Measurements from ENCODE around the gene POLR2M.
A peak's percentile ranks its signal among the peaks of the same experiment; 100 is the strongest.

POLR2M gene

DNA sequence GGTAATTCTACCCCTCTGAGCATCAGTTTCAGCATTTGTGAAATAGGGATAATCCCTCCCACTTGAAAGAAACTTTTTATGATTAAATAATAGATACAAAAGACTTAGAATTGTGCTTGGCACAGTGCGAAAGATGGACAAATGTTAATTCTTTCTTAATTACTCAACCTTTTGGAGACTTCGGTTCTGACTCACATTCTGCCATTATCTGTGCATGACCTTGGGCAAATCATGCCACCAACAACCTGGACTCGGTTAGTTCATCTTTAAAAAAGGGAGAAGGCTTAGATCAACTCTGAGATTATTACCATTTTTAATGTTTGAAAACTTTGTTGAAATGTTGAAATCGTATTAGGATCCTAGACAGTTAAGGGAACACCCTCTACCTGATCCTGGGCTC, 40.6 kb upstream of the POLR2M start:
- POLR2A ChIA-PET (ENCODE audit: low non-redundant PET), result no interaction called here
- CTCF ChIA-PET, result interaction anchor here (0.9 kb wide), 1 partner anchor 200 kb away, joined by 8 read pairs; no protein-coding TSS in a partner anchor
- no peak overlapping the region for H3K27ac ChIP-seq
- no peak for DNase-seq (ENCODE audit: low spot score)
- no peak for TF ChIP-seq CTCF (conservative IDR thresholded peaks at IDR 0.05; ENCODE audit: low read depth)

- peak; percentile 74 for TF ChIP-seq CTCF (conservative IDR thresholded peaks at IDR 0.05; ENCODE audit: low read depth)
- CTCF ChIA-PET, result interaction anchor here (0.6 to 1.0 kb wide), 6 partner anchors 11 to 399 kb away, joined by 3 to 5 read pairs (median 3); no protein-coding TSS in a partner anchor
- POLR2A ChIA-PET (ENCODE audit: low non-redundant PET), result interaction anchor here (0.8 kb wide), 1 partner anchor 40 kb away, joined by 4 read pairs; no protein-coding TSS in a partner anchor
- peak; percentile 53 for DNase-seq (ENCODE audit: low spot score)
- no peak overlapping the region for H3K27ac ChIP-seq
Observed at GRCh38 chr15:57667171-57667849, 39.2 kb upstream of the POLR2M start.

GRCh38 chr15:57668016-57668415, 38.5 kb upstream of the POLR2M start:
- DNase-seq (ENCODE audit: low spot score), result no peak
- ChIA-PET CTCF (interaction anchor here (0.8 to 1.0 kb wide), 3 partner anchors 65 to 398 kb away, joined by 3 to 5 read pairs (median 3); no protein-coding TSS in a partner anchor), POLR2A (ENCODE audit: low non-redundant PET) (interaction anchor here (0.8 kb wide), 1 partner anchor 40 kb away, joined by 4 read pairs; no protein-coding TSS in a partner anchor)
- H3K27ac ChIP-seq, result no peak overlapping the region
- TF ChIP-seq CTCF (conservative IDR thresholded peaks at IDR 0.05; ENCODE audit: low read depth), result no peak

GRCh38 chr15:57671636-57672035, 34.9 kb upstream of the POLR2M start:
- no peak for TF ChIP-seq CTCF (conservative IDR thresholded peaks at IDR 0.05; ENCODE audit: low read depth)
- no peak overlapping the region for H3K27ac ChIP-seq
- POLR2A ChIA-PET (ENCODE audit: low non-redundant PET), result no interaction called here
- DNase-seq (ENCODE audit: low spot score), result no peak
- CTCF ChIA-PET, result interaction anchor here (0.7 kb wide), 1 partner anchor 195 kb away, joined by 3 read pairs; no protein-coding TSS in a partner anchor

DNA sequence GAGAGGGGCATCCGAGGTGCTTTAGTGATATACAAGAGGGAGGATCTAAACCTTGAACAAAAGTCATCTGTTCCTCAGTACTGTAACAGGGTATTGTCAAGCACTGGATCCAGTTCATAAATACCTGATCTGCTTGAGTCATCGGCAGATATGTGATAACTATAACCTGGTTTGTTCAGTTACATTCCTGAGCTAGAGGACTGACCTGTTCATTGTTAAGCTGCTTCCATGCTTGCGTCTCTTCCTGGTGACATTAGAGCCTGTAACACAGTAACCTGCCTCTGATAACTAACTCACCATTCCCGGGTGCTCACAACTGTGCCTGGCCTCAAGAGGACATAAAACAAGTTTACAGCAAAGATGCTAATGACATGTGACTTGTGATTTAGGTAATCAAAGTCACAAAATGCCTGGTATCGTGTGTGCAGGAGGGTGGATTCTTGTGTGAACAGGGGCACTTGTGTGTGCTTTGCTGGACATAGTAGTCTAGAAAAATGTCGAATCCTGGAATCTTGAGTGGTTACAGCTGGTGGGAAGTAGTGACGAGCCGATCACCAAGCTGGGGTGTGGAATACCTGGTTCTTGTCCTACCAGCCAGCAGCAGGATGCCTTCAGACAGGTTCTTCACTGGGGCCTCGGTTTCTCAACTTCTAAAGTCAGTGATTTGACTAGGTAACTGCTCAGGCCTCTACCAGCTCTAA, 30.9 kb upstream of the POLR2M start:
- no peak for TF ChIP-seq CTCF (conservative IDR thresholded peaks at IDR 0.05; ENCODE audit: low read depth)

GRCh38 chr15:57676585-57676984, 29.9 kb upstream of the POLR2M start:
- no peak for DNase-seq (ENCODE audit: low spot score)
- POLR2A ChIA-PET (ENCODE audit: low non-redundant PET), result no interaction called here
- CTCF ChIA-PET, result interaction anchor here (0.6 to 0.7 kb wide), 2 partner anchors 61 to 527 kb away, joined by 3 read pairs; no protein-coding TSS in a partner anchor
- H3K27ac ChIP-seq, result no peak overlapping the region
- TF ChIP-seq CTCF (conservative IDR thresholded peaks at IDR 0.05; ENCODE audit: low read depth), result no peak

More for the DNA sequence above, 30.9 kb upstream of the POLR2M start:
- ChIA-PET CTCF (no interaction called here), POLR2A (ENCODE audit: low non-redundant PET) (no interaction called here)
- no peak overlapping the region for H3K27ac ChIP-seq
- peak; percentile 59 for DNase-seq (ENCODE audit: low spot score)

Data from RWPE1 (cell line).